Right hindlimb (tissue), 1 donor: ENCODE data around the gene GUCY1A1.
"Not testable (repeated sequence)": the region's sequence is repeated elsewhere in the genome, so short reads cannot be mapped to it uniquely, and the experiment has no call there.

Source experiments
- DNase-seq: peaks from one replicate; pipeline ENCODE4 v3.0.0-alpha.2; 2018

The GUCY1A1 gene

GRCh38 chr4:155666344-155667221 lies at the start of gene GUCY1A1:
TSS of gene GUCY1A1 (plus strand) at chr4:155666848. CDS start at chr4:155696868, 30,020 bp downstream.
- peak; percentile 39 for DNase-seq

- DNase-seq, result no peak
Observed at GRCh38 chr4:155617296-155617695, 49.4 kb upstream of the GUCY1A1 start.

GRCh38 chr4:155618183-155618838 lies 48.3 kb upstream of the GUCY1A1 start:
- DNase-seq, result no peak

- DNase-seq, result no peak
Observed at GRCh38 chr4:155620637-155621036, 46.0 kb upstream of the GUCY1A1 start.

- no peak for DNase-seq
Observed at GRCh38 chr4:155624478-155624877, 42.2 kb upstream of the GUCY1A1 start.

GRCh38 chr4:155626561-155626960 lies 40.1 kb upstream of the GUCY1A1 start:
- no peak for DNase-seq

- no peak for DNase-seq
Observed at GRCh38 chr4:155629183-155629825, 37.3 kb upstream of the GUCY1A1 start.

GRCh38 chr4:155629956-155630355 lies 36.7 kb upstream of the GUCY1A1 start:
- no peak for DNase-seq

GRCh38 chr4:155632310-155632840 lies 34.3 kb upstream of the GUCY1A1 start:
- no peak for DNase-seq

GRCh38 chr4:155638195-155638965 lies 28.3 kb upstream of the GUCY1A1 start:
- DNase-seq, result no peak

GRCh38 chr4:155639704-155640523 lies 26.7 kb upstream of the GUCY1A1 start:
- no peak for DNase-seq

GRCh38 chr4:155640751-155641150 lies 25.9 kb upstream of the GUCY1A1 start:
- no peak for DNase-seq

- DNase-seq, result no peak
Observed at GRCh38 chr4:155643087-155643486, 23.6 kb upstream of the GUCY1A1 start.

- no peak for DNase-seq
Observed at GRCh38 chr4:155646001-155646400, 20.6 kb upstream of the GUCY1A1 start.

- not testable (repeated sequence) for DNase-seq
Observed at GRCh38 chr4:155650785-155651184, 15.9 kb upstream of the GUCY1A1 start.

GRCh38 chr4:155653052-155653451 lies 13.6 kb upstream of the GUCY1A1 start:
- no peak for DNase-seq

GRCh38 chr4:155656025-155656424 lies 10.6 kb upstream of the GUCY1A1 start:
- DNase-seq, result no peak

- DNase-seq, result no peak
Observed at GRCh38 chr4:155657169-155657568, 9.5 kb upstream of the GUCY1A1 start.

- no peak for DNase-seq
Observed at GRCh38 chr4:155657985-155658680, 8.5 kb upstream of the GUCY1A1 start.

GRCh38 chr4:155658681-155659064 lies 8.0 kb upstream of the GUCY1A1 start:
- no peak for DNase-seq

- DNase-seq, result no peak
Observed at GRCh38 chr4:155659176-155659575, 7.5 kb upstream of the GUCY1A1 start.
